ENCODE results near the gene FMNL2.

FMNL2 gene

DNA sequence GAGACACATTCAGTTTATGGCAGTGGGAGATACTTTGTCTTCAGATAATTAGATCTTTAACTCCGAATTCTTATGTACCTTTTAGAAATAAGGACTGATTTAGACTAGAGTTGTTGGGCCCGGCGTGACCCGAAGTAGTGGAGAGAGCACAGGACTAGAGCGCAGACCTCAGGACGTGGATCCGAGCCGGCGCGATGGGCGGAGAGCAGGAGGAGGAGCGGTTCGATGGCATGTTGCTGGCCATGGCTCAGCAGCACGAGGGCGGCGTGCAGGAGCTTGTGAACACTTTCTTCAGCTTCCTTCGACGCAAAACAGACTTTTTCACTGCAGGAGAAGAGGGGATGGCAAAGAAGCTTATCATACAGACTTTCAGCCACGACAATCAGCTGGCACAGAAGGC, 54.5 kb downstream of the FMNL2 start:
- H3K9me3 ChIP-seq (ENCODE audit: insufficient read depth, low read length, severe bottlenecking), result no peaks in the 10 kb centered on the region
- TF ChIP-seq EZH2 (IDR thresholded peaks at IDR 0.05; ENCODE audit: borderline replicate concordance, low read depth, low read length, severe bottlenecking), result no peak
- TF ChIP-seq, protein P1, sequence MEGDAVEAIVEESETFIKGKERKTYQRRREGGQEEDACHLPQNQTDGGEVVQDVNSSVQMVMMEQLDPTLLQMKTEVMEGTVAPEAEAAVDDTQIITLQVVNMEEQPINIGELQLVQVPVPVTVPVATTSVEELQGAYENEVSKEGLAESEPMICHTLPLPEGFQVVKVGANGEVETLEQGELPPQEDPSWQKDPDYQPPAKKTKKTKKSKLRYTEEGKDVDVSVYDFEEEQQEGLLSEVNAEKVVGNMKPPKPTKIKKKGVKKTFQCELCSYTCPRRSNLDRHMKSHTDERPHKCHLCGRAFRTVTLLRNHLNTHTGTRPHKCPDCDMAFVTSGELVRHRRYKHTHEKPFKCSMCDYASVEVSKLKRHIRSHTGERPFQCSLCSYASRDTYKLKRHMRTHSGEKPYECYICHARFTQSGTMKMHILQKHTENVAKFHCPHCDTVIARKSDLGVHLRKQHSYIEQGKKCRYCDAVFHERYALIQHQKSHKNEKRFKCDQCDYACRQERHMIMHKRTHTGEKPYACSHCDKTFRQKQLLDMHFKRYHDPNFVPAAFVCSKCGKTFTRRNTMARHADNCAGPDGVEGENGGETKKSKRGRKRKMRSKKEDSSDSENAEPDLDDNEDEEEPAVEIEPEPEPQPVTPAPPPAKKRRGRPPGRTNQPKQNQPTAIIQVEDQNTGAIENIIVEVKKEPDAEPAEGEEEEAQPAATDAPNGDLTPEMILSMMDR (IDR thresholded peaks at IDR 0.05; ENCODE audit: borderline replicate concordance, extremely low read depth, low read length, poor library complexity, severe bottlenecking), result no peak
- no peaks in the 10 kb centered on the region for H3K4me1 ChIP-seq (ENCODE audit: insufficient read depth, low read length)
- no peak for DNase-seq
- ATAC-seq (ENCODE audit: insufficient read depth, low read depth), result no peak
- H2AFZ ChIP-seq (ENCODE audit: low read depth, low read length), result no peak overlapping the region
- H3K9ac ChIP-seq (ENCODE audit: low read depth, low read length), result no peak overlapping the region
- no peak overlapping the region for H3K4me3 ChIP-seq (ENCODE audit: low read depth in 1 of 2, low read length in 2 of 2)
- no peaks in the 10 kb centered on the region for H3K36me3 ChIP-seq (ENCODE audit: insufficient read depth, low read length)
- H3K79me2 ChIP-seq (ENCODE audit: insufficient read depth, low read length), result no peaks in the 10 kb centered on the region
- H3K4me2 ChIP-seq (ENCODE audit: insufficient read depth, low read length), result no peak overlapping the region
- no peaks in the 10 kb centered on the region for H4K20me1 ChIP-seq (ENCODE audit: insufficient read depth, low read length)
- H3K27me3 ChIP-seq (ENCODE audit: insufficient read depth, low read length, poor library complexity), result no peaks in the 10 kb centered on the region
- no peak overlapping the region for H3K27ac ChIP-seq (ENCODE audit: low read length)

DNA sequence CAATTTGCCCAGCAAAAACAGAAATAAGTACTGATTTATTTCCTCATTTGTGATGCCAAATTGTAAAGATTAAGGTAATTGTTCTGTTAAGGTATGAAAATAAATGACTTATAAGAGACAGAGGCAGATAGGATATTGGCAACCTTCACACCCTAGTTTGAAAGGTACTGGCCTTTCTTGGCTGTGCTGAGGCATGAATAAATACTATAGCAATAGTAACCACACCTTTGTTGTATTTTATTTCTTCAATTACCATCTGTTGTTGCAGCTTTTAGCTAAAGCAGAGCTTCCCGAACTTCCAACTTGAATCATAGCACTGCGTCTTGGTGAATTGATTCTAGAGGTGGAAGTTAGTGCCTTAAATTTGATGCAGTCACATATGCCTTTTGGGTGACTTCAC, 55.9 kb downstream of the FMNL2 start:
- Histone ChIP-seq H3K36me3 (ENCODE audit: insufficient read depth, low read length) (no peaks in the 10 kb centered on the region), H3K4me2 (ENCODE audit: insufficient read depth, low read length) (no peak overlapping the region), H3K27me3 (ENCODE audit: insufficient read depth, low read length, poor library complexity) (no peaks in the 10 kb centered on the region), H3K4me1 (ENCODE audit: insufficient read depth, low read length) (no peaks in the 10 kb centered on the region), H4K20me1 (ENCODE audit: insufficient read depth, low read length) (no peaks in the 10 kb centered on the region), H3K9me3 (ENCODE audit: insufficient read depth, low read length, severe bottlenecking) (no peaks in the 10 kb centered on the region), H2AFZ (ENCODE audit: low read depth, low read length) (no peak overlapping the region), H3K79me2 (ENCODE audit: insufficient read depth, low read length) (no peaks in the 10 kb centered on the region), H3K4me3 (ENCODE audit: low read depth in 1 of 2, low read length in 2 of 2) (no peak overlapping the region), H3K27ac (ENCODE audit: low read length) (no peak overlapping the region), H3K9ac (ENCODE audit: low read depth, low read length) (no peak overlapping the region)
- no peak for TF ChIP-seq EZH2 (IDR thresholded peaks at IDR 0.05; ENCODE audit: borderline replicate concordance, low read depth, low read length, severe bottlenecking)
- TF ChIP-seq, protein P1 (IDR thresholded peaks at IDR 0.05; ENCODE audit: borderline replicate concordance, extremely low read depth, low read length, poor library complexity, severe bottlenecking), result no peak
- DNase-seq (no peak), ATAC-seq (ENCODE audit: insufficient read depth, low read depth) (no peak)

DNA sequence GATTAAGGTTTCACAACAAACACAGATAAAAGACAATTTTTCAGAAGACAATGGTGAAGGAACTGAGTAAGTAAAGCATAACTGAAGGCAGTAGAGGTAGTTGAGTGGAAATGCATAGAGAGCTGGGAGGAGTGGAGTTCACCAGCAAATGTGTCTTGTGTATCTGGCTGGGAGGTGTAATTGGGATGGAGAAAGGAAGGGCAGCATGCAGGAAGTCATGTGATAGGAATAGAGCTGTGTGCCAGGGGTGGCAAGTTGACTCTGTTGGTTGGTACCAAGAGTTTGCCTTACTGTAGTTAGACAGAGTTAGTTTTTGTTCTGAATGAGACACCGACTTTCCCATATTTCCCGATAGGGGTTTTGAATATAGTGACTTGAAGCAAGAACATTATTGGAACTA, 56.3 kb downstream of the FMNL2 start:
- Histone ChIP-seq H3K79me2 (ENCODE audit: insufficient read depth, low read length) (no peaks in the 10 kb centered on the region), H4K20me1 (ENCODE audit: insufficient read depth, low read length) (no peaks in the 10 kb centered on the region), H3K4me3 (ENCODE audit: low read depth in 1 of 2, low read length in 2 of 2) (no peak overlapping the region), H3K9me3 (ENCODE audit: insufficient read depth, low read length, severe bottlenecking) (no peaks in the 10 kb centered on the region), H2AFZ (ENCODE audit: low read depth, low read length) (no peak overlapping the region), H3K27ac (ENCODE audit: low read length) (no peak overlapping the region), H3K4me1 (ENCODE audit: insufficient read depth, low read length) (no peaks in the 10 kb centered on the region), H3K4me2 (ENCODE audit: insufficient read depth, low read length) (no peak overlapping the region), H3K36me3 (ENCODE audit: insufficient read depth, low read length) (no peaks in the 10 kb centered on the region), H3K9ac (ENCODE audit: low read depth, low read length) (no peak overlapping the region), H3K27me3 (ENCODE audit: insufficient read depth, low read length, poor library complexity) (no peaks in the 10 kb centered on the region)
- TF ChIP-seq EZH2 (IDR thresholded peaks at IDR 0.05; ENCODE audit: borderline replicate concordance, low read depth, low read length, severe bottlenecking), result no peak
- TF ChIP-seq, protein P1 (IDR thresholded peaks at IDR 0.05; ENCODE audit: borderline replicate concordance, extremely low read depth, low read length, poor library complexity, severe bottlenecking), result no peak
- ATAC-seq (ENCODE audit: insufficient read depth, low read depth) (no peak), DNase-seq (no peak)

- Histone ChIP-seq H3K4me3 (ENCODE audit: low read depth in 1 of 2, low read length in 2 of 2) (no peak overlapping the region), H3K4me2 (ENCODE audit: insufficient read depth, low read length) (no peak overlapping the region), H3K9ac (ENCODE audit: low read depth, low read length) (no peak overlapping the region), H3K36me3 (ENCODE audit: insufficient read depth, low read length) (no peaks in the 10 kb centered on the region), H2AFZ (ENCODE audit: low read depth, low read length) (no peak overlapping the region), H3K4me1 (ENCODE audit: insufficient read depth, low read length) (no peaks in the 10 kb centered on the region), H3K79me2 (ENCODE audit: insufficient read depth, low read length) (no peaks in the 10 kb centered on the region), H3K27me3 (ENCODE audit: insufficient read depth, low read length, poor library complexity) (no peaks in the 10 kb centered on the region), H4K20me1 (ENCODE audit: insufficient read depth, low read length) (no peaks in the 10 kb centered on the region), H3K27ac (ENCODE audit: low read length) (no peak overlapping the region), H3K9me3 (ENCODE audit: insufficient read depth, low read length, severe bottlenecking) (no peaks in the 10 kb centered on the region)
- TF ChIP-seq, protein P1 (IDR thresholded peaks at IDR 0.05; ENCODE audit: borderline replicate concordance, extremely low read depth, low read length, poor library complexity, severe bottlenecking), result no peak
- TF ChIP-seq EZH2 (IDR thresholded peaks at IDR 0.05; ENCODE audit: borderline replicate concordance, low read depth, low read length, severe bottlenecking), result no peak
- DNase-seq (no peak), ATAC-seq (ENCODE audit: insufficient read depth, low read depth) (no peak)
Observed at GRCh38 chr2:152393377-152393776, 58.4 kb downstream of the FMNL2 start.
